GM19324 (cell line): Measurements from ENCODE around the gene FBXO31.

ENCODE experiments used
- ATAC-seq: cut with Tn5 transposase; IDR thresholded peaks from one replicate; pipeline ENCODE4 v1.9.1; 2021; ENCODE audit warnings: mild to moderate bottlenecking, moderate library complexity; ENCODE audit not compliant: unreplicated experiment, low FRiP score

The FBXO31 gene

GRCh38 chr16:87295661-87296531 is 87.7 kb downstream of the FBXO31 start:
- ATAC-seq = no peak

GRCh38 chr16:87295259-87295658 is 88.3 kb downstream of the FBXO31 start:
- no peak for ATAC-seq

GRCh38 chr16:87293990-87294389 is 89.6 kb downstream of the FBXO31 start:
- ATAC-seq = no peak

- ATAC-seq = no peak
These were observed 91.6 kb downstream of the FBXO31 start for GRCh38 chr16:87291944-87292343.

GRCh38 chr16:87288753-87289362 is 94.7 kb downstream of the FBXO31 start:
- no peak for ATAC-seq

GRCh38 chr16:87286839-87287626 is 96.5 kb downstream of the FBXO31 start:
- no peak for ATAC-seq

- no peak for ATAC-seq
These were observed 99.4 kb downstream of the FBXO31 start for GRCh38 chr16:87284183-87284582.

- ATAC-seq = no peak
These were observed 104.4 kb downstream of the FBXO31 start for GRCh38 chr16:87279094-87279658.

- ATAC-seq = no peak
These were observed 105.1 kb downstream of the FBXO31 start for GRCh38 chr16:87278191-87279093.
